ENCODE results near the gene DCUN1D3. TPM values are rescaled to one million over a fixed set of nuclear protein-coding genes. Genes with fewer than 3 reads are reported as not detected.

The DCUN1D3 gene
- total RNA-seq, 1 experiment from 2014 or later: 16.1 TPM

DNA sequence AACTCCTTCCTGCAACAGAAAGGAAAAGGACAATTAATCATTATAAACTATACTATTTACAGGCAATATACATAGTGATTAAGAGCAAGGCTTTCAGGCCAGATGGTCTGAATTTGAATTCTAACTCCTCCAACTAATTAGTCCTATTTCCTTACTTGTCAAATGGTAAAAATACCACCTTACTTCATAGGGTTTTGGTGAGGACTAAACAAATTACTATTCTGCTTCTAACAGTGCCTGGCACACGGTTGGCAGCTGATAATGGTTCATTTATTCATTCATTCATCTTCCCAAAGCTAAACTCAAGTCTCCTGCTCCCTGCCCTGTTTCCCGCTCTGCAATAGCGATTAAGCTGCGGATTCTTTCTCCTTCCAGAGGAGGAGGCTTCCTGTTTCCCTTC is 39.8 kb downstream of the DCUN1D3 start:
- Histone ChIP-seq H4K5ac (ENCODE audit: insufficient read length, low read depth, low read length) (no peak overlapping the region), H2BK5ac (ENCODE audit: insufficient read length, low read length) (no peak overlapping the region), H3K14ac (ENCODE audit: insufficient read depth, low read length) (no peak overlapping the region), H2BK120ac (ENCODE audit: low read depth, low read length, poor library complexity, severe bottlenecking) (no peak overlapping the region), H3K56ac (ENCODE audit: insufficient read length, low read depth, low read length) (no peak overlapping the region), H3K79me1 (ENCODE audit: insufficient read depth, low read depth, low read length, poor library complexity, severe bottlenecking) (peaks cover 9% of the 10 kb centered on the region), H3K23ac (ENCODE audit: insufficient read length, low read depth, low read length) (no peak overlapping the region), H2BK15ac (ENCODE audit: low read depth, low read length) (no peak overlapping the region), H3K27me3 (ENCODE audit: insufficient read depth, low read length) (no peaks in the 10 kb centered on the region), H3K9ac (ENCODE audit: extremely low read depth, insufficient read length, low read length) (no peak overlapping the region), H3K4me1 (ENCODE audit: insufficient read depth, low read length) (peaks cover 3% of the 10 kb centered on the region; the same call in 1 of the 2 replicates), H3K18ac (ENCODE audit: insufficient read length, low read depth, low read length) (no peak overlapping the region), H4K20me1 (ENCODE audit: control insufficient read depth, insufficient read depth, insufficient read length) (no peaks in the 10 kb centered on the region), H4K8ac (replicated peaks; ENCODE audit: insufficient read length, low read depth, low read length) (no peak overlapping the region), H3K4me2 (ENCODE audit: insufficient read depth, insufficient read length, low read length) (no peak overlapping the region), H3K9me3 (ENCODE audit: control insufficient read depth, low read depth, low read length) (no peaks in the 10 kb centered on the region), H3K79me2 (ENCODE audit: insufficient read depth, low read length) (peaks cover 2% of the 10 kb centered on the region; the same call in 1 of the 2 replicates), H3K27ac (ENCODE audit: insufficient read length, low read depth, low read length) (no peak overlapping the region), H2AK5ac (ENCODE audit: insufficient read length, low read length) (no peak overlapping the region), H3K23me2 (ENCODE audit: insufficient read length, low read depth, low read length, poor library complexity, severe bottlenecking) (no peaks in the 10 kb centered on the region), H2BK12ac (ENCODE audit: insufficient read length, low read depth, low read length) (no peak overlapping the region), H2BK20ac (ENCODE audit: low read depth, low read length, poor library complexity, severe bottlenecking) (no peak overlapping the region), H3K4ac (ENCODE audit: low read depth, low read length) (no peak overlapping the region), H4K91ac (ENCODE audit: insufficient read length, low read depth, low read length) (no peak overlapping the region), H2AFZ (ENCODE audit: low read length) (no peak overlapping the region), H3T11ph (ENCODE audit: low read length) (no peak overlapping the region)
- Mint-ChIP-seq H3K4me3 (no peak overlapping the region), H3K9me3 (no peaks in the 10 kb centered on the region), H3K4me1 (peaks cover 30 to 39% of the 10 kb centered on the region in 2 experiments), H3K27ac (peak overlapping the region in 2 of 3 experiments; percentile 1 to 38; a peak in 1 of 7 replicates), H3K36me3 (ENCODE audit: insufficient read depth in 1 of 3, low read depth in 3 of 3) (peaks cover 13 to 32% (median 29%) of the 10 kb centered on the region in 3 experiments), H3K27me3 (ENCODE audit: low read depth) (no peaks in the 10 kb centered on the region)
- no peak for DNase-seq
- TF ChIP-seq, protein P1, sequence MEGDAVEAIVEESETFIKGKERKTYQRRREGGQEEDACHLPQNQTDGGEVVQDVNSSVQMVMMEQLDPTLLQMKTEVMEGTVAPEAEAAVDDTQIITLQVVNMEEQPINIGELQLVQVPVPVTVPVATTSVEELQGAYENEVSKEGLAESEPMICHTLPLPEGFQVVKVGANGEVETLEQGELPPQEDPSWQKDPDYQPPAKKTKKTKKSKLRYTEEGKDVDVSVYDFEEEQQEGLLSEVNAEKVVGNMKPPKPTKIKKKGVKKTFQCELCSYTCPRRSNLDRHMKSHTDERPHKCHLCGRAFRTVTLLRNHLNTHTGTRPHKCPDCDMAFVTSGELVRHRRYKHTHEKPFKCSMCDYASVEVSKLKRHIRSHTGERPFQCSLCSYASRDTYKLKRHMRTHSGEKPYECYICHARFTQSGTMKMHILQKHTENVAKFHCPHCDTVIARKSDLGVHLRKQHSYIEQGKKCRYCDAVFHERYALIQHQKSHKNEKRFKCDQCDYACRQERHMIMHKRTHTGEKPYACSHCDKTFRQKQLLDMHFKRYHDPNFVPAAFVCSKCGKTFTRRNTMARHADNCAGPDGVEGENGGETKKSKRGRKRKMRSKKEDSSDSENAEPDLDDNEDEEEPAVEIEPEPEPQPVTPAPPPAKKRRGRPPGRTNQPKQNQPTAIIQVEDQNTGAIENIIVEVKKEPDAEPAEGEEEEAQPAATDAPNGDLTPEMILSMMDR (conservative IDR thresholded peaks at IDR 0.05): no peak
- no CpG with 5 or more reads among the region's 4 CpGs for WGBS (ENCODE audit: extremely low coverage, insufficient read length, low lambda C conversion rate)
